Stimulated activated CD8-positive, alpha-beta memory T cell treated with anti-CD3 and anti-CD28 coated beads, Interleukin-15, amount 100 ng/mL, for 4 hours (primary cell): ENCODE measurements around the gene FKBP1A.
"Not testable (repeated sequence)": the region's sequence is repeated elsewhere in the genome, so short reads cannot be mapped to it uniquely, and the experiment has no call there.

ENCODE experiments used
- DNase-seq, 2 donors: peaks; one replicate each; pipeline ENCODE4 v3.0.0-alpha.2; 2020; ENCODE audit warnings: low read depth in 2 of 2

Gene FKBP1A

DNA sequence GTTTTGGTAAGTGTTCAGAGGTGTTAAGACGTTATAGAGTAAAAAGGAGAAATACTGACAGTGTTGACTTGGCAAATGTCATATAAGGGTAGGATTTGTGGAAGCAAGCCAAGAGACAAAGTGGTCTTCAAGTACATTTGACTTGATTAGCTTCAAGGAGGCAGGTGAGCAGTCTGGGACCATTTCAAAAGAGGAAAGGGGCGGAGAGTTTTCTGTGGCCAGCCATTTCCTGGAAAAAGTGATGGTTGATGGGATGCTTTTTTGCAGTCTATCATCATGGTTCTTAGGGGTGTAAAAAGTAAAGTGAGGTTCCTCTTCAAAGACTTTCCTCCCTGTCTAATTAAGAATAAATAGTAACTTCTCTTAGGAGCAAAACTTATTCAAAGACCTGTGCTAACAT lies 28.7 kb downstream of the FKBP1A start:
- DNase-seq, result no peak

DNA sequence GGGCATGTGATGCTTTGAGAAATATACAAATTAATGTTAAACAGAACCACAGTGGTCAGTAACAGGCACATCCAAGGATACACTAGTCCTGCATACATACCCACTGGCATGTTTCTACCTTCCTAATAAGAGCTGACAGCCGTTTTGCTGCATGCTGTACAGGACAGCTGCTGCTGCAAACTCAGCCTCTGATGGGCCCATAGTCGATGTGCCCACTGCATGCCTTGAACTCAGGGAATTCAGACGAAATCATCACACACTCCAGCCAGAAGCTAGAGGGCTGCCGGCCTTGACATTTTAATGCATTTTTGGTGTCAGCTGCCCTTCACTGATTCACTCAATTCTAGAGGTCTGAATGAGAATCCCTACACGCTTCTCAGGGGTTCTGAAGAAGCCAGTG lies 29.3 kb downstream of the FKBP1A start:
- no peak for DNase-seq

DNA sequence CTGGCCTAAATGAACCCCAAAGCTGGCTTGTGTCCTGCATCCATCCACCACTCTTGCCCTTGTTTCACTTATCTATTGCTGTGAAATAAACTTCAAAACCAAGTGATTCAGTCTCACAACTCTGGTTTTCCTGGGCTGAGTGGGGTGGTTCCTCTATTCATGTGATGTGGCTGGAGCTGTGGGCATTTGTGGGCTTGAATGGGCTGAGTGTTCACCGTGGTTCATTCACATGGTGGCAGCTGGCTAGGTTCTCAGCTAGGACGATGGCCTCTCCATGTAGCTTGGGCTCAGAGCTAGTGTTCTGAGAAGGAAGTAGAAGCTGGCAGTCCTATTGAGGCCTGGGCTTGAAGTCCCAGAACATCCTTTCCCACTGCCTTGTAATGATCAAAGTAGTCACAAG lies 30.4 kb downstream of the FKBP1A start:
- DNase-seq, result no peak

DNA sequence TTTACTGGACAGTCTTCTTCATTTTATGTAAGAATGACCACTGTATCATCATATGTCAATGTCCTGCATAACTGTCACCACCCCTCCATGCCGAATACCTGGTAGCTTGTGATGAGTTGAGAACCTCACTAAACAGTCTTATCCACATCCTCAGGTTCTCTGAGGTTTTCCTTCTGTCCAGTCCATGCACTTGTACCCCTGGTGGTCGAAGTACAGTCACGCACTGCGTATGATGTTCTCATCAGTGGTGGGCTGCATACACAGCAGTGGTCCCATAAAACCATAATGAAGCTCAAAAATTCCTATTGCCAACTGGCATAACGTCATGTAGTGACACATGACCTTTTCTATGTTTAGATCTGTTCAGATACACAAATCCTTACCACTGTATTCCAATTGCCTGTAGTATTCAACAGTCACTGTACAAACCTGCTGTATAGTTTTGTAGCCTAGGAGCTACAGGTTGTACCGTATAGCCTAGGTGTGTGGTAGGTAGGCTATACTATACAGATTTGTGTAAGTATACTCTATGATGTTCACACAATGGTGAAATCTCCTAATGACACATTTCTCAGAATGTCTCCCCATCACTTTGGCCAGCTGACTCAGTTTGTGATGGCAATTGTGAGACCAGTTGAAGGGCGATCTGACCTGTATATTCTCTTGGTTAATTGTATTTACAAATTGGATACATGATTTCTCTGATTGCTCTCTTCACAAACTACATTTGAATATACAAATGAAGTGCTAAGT lies 32.6 kb downstream of the FKBP1A start:
- DNase-seq, result no peak

DNA sequence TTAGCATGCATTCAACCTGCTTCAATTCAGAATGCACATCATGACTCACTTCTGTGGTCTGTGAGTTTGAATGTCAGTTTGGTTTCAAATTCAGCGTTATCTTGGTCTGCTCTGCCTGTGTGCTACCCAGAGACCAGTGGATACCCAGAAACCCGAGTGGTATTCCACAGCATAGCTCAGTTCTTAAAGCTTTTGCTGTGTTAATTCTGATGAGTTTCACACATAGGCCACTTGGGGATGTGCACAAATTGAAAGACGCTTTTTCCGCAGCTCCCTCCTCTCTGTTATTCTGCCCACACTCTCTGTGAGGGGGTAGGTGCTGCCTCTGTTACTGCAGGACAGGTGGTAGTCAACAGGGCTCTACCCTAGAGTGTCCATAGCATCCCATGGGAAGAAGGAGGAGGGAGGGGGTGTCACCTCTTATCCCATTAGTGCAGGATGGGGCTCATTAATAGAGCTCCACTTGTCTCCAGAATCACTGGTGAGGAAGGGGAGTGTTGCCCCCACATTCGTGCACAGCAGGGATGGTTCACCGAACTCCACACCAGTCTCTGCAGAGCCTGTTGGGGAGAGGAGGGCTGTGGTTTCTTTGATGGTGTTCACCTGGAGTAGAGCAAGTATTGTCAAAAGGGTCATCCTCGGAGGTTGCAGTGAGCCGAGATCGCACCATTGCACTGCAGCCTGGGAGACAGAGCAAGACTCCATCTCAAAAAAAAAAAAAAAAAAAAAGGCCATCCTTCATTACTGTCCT lies 34.8 kb downstream of the FKBP1A start:
- peak in 1 of 2 donors; percentile 10 for DNase-seq

DNA sequence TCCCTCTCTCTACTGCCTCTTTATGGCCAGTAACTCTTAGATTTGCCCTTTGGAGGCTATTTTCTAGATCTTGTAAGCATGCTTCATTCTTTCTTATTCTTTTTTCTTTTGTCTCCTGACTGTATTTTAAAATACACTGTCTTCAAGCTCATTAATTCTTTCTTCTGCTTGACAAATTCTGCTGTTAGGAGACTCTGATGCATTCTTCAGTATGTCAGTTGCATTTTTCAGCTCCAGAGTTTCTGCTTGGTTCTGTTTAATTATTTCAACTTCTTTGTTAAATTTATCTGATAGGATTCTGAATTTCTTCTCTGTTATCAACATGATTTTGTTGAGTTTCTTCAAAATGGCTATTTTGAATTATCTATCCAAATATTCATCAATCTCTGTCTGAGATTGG lies 38.9 kb downstream of the FKBP1A start:
- no peak for DNase-seq

DNA sequence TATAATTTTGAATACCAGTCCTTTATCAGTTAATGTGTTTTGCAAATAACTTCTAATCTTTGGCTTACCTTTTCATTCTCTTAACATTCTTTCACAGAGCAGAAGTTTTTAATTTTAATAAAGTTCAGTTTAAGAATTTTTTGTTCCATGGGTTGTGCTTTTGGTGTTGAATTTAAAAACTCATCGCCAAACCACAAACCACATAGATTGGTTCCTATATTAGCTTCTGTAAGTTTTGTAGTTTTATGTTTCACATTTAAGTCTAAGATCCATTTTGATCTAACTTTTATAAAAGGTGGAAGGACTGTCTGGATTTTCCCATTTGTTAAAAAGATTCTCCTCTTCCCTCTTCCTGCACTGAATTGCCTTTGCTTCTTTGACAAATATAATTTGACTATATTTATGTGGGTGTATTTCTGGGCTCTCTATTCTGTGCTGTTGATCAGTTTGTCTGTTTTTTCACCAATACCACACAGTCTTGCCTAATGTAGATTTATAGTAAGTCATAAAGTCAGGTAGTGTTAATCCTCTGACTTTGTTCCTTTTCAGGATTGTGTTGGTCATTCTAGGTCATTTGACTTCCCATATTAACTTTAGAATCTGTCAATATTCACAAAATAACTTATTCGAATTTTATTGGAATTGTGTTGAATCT lies 46.4 kb downstream of the FKBP1A start:
- no peak for DNase-seq

DNA sequence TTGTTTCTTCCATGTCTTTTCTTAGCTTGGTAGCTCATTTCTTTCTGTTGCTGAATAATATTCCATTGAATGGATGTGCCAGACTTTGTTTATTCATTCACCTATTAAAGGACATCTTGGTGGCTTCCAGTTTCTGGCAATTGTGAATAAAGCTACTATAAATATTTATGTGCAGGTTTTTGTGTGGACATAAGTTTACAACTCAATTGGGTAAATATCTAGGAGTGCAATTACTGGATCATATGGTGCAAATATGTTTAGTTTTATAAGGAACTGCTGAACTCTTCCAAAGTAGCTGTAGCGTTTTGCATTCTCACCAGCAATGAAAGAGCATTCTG lies 47.1 kb downstream of the FKBP1A start:
- DNase-seq, result no peak

DNA sequence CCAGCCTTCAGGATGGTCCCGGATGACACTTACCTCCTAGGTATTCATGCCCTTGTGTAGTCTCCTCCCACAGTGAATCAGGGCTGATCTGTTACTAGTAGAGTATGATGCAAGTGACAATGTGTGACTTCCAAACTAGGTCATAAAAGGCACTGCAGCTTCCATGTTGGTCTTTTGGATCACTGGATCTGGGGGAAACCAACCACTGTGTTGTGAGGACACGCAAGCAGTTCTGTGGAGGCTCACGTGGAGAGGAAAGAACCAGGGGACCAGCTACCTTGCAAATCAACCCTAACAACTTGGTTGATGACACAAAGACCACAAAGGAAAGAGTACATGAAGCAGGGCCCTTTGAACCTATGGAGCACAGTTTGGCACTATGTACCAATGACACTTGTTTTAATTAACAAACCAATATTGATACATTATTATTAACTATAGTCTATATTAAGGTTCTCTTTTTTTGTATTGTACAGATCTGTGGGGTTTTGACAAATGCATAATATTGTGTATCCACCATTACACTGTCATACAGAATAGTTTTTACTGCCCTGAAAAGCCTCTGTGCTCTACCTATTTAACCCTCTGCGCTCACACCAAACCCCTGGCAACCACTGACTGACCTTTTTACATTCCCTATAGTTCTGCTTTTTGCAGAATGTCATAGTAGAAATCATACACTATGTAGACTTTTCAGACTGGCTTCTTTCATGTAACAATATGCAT lies 47.7 kb downstream of the FKBP1A start:
- DNase-seq, result no peak

DNA sequence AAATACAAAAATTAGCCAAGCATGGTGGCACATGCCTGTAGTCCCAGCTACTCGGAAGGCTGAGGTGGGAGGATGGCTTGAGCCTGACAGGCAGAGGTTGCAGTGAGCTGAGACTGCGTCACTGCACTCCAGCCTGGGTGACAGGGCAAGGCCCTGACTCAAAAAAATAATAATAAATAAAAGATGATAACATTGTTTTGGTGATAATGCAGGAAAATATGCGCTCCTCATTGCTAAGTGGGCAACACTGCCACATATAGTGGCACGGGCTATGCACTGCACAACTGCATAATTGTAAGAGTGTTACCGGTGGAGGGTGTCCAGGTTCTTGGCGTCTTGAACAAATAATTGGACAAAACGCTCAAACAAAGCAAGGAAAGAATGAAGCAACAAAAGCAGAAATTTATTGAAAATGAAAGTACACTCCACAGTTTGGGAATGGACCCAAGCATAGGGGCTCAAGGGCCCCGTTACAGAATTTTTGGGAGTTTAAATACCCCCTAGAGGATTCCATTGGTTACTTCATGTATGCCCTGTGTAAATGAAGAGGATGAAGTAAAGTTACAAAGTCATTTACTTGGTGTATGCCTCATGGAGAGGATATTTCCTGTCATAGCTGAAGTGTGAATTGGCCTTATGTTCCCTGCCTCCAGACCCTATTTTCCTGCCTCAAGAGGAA lies 49.3 kb downstream of the FKBP1A start:
- DNase-seq, result not testable (repeated sequence)

DNA sequence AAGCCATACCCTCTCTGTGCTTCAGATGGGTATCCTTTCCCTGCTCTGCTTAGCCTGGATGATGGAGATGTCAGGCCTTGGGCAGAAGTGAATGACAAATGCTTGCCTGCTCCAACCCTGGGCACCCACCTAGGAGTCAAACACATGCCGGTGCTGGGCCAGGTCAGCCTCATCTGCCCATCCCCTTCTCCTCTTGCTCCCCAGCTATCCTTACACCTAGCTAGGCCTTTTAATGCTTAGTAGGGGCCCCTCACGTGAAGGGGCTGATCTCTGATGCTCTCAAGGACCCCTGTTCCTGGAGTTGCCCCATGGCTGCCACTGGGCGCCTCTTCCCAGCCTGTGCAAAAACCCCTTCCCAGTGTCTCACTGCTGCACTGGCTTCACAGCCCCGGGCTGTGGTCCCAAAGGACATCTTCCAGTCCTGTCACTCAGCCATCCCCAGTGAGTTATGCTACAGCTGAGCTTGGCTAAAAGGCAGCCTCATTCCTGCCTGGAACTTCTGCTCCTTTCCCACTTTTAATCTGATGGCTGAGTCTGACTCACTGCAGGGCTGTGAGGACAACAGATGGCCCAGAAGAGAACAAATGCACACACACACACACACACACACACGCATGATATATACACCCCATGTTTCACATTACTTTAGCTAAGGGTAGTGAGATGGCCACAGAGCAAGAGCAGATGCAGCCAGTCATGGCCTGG lies 51.1 kb downstream of the FKBP1A start:
- no peak for DNase-seq

DNA sequence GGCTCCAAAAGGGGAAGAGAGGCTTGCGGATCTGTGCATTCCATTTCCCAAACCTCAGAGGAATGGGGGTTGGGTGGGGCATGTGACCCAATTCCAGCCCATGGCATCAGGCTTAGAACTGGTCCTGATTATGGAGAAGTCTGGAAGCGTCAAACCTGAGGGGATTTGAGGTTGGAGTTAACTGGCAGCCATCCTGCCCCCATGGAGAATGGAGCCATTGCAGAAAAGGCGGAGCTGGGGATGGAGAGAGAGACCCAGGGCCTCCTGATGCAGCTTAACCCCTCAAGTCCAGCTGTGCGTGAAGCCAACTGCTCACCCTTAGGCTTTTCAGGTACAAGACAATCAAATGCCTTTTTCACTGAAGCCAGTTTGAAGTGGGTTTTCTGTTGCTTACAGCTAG lies 54.1 kb downstream of the FKBP1A start:
- DNase-seq, result no peak

DNA sequence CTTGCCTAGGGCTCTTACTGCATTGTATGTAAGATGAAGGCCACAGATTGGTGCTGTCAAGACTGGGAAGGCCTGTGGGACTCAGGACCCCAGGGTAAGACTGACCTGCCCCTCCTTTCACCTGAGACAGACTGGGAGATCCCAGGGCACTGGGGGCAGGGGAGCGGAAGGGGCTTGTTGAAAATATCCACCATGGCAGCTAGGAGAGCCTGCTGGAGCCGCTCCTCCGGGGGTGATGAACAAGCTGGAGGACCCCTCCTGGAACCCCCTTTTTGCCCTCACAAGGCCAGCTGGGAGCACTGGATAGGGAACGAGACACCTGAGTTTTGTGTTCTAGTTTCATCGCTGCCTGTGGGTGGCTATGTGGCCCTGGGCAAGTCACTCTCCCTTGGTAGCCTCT lies 54.8 kb downstream of the FKBP1A start:
- no peak for DNase-seq

DNA sequence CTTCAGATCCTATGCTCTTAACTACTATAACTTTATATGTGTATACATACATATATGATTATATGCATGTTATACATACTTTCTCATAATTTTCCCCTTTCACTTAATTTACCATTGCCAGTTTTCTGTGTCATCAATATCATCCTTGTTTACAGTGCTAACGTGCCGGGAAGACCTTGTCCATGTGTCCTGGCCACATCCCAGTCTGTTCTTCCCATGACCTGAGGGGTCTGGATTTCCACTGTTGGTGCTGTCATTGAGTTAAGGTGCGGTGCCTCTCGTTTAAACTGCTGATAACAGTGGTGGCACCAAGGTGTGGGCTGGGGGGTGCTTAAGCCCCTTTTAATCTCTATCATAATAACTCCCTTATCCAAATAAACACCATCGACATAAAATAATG lies 55.4 kb downstream of the FKBP1A start:
- no peak for DNase-seq

DNA sequence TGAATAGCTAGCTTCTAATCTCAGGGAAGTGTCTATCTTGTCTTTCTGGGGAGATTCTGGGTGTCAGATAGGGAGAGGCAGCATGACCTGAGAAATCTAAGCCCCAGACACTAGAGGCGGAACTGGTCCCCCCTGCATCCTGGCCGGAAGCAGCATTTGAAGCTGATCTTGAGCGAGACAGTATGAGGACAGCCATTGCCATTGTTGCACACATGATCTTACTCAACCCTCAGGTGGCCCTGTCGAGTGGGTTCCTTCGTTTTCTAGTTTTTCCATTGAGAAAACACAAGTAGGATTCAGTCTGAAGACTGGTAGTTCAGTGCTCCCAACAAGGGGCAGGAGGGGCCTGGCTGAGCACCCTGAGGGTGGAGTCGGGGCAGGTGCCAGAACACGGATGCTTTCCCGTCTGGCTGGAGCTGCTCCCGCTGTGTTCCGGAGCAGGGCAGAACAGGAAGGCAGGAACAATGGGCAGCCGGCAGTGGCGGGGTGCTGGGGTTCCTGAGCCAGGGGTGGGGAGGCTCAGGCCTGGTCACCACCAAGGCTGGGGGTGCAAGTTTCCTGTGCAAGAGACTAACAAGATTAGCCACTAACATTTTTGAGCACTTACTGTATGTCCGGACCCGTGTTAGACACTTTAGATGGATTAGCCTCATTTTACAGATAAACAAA lies 56.0 kb downstream of the FKBP1A start:
- no peak for DNase-seq

DNA sequence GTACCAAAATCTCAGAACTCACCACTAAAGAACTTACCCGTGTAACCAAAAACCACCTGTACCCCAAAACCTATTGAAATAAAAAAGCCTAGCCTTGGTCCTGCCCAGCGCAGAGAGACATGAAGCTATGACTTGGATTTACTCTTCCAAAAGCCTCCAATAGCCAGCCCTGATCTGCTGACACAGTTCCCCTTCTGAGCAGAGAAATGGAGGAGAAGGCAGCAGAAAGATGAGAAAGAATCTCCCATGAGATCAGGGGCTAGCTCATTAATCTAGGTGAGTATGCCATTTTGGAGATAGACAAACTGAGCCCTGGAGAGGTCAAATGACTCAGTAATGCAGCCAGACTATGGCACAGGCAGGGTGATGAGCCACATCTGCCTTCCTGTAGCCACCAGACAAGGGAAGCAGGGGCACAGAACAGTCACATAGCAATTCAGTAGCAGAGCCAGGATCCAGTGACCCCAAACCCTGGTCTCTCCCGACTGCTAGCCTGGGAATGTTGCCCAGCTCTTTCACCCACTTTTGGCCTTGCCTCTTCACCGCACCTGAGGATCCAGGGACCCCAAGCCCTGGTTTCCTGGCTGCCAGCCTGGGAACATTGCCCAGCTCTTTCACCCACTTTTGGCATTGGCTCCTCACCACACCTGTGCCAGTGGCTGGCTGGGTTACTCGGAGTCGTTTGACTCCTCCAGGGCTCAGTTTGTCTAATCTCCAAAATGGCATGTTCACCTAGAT lies 56.7 kb downstream of the FKBP1A start:
- DNase-seq, result no peak

DNA sequence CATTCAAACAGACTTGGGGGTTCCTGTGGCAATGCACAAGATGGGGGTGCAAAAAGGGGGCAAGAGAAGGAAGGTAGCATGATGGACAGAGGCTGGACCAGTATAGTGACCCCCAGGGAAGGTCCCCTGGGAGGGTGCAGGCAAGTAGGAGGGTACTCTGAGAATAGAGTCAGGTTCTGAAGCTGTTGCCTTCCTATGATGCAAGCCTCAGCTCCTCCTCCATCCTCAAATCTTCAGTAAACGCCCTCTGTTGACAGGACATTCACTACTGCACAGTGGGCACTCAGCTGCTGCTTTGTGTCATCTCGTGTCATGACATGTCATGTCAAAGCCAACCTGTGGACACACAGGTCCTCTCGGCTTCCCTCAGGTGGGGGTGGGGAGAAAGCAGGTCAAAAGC lies 58.1 kb downstream of the FKBP1A start:
- DNase-seq, result no peak

DNA sequence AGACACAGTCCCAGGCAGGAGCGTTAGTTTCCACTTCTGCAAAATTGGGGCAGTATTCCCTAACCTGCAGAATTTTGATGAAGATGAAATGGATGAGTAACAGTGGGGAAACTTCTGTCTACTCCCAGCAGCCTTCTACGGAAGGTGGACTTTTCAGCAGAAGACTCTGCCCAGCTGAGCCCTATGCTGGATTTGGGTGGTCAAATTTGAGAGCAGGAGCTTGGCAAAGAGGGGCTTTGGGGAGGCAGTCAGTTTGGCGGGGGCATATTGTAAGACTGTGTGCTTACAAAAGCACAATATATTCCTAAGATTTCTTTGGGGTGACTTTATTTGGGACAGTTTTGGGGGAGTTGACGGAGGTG lies 58.5 kb downstream of the FKBP1A start:
- DNase-seq, result no peak

DNA sequence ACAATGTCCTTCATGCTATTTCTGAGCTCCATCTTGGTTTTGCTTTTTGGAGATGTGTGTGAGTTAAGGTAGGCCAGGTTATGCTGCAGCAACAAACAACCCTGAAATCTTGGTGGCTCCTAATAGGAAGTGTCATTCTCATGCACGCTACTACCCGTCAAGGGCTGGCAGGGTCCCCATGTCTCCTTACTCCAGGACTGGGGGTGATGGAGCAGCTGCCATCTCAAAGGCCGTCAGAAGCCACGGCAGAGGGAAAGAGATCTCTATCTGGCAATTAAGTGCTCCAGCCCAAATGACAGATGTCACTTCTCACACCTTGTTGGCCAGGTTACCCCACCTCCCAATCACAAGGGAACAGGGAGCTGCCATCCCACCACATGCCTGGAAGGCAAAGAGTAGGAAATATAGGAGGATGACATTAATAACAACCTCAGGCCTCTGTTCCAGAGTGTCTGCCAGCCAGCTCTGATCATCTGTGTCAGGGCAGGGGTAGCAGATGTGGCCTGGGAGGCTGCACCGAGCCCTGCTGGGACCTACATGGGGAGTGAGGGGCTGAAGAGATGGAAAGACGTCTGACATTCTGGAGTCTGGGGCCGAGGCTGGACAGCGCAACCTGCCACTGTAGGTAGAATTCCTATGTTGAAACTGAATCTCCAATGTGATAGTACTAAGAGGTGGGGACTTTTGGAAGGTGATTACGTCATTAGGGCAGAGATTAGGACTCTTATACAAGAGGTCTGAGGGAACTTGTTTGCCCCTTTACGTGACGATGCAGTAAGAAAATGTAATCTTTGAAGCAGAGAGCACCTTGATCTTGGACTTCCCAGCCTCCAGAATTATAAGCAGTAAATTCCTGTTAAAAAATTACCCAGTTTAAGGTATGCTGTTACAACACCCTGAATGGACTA lies 59.1 kb downstream of the FKBP1A start:
- no peak for DNase-seq
